Heart left ventricle (tissue), 16 donors: ENCODE data around the gene TSKU. TPM values are rescaled to one million over a fixed set of nuclear protein-coding genes. Genes with fewer than 3 reads are reported as not detected.

Source experiments
- ATAC-seq, 4 donors: fragments of 200-7000 bp; cut with Tn5 transposase; one replicate each; pipeline ENCODE4 v1.9.1; 2020 to 2022; ENCODE audit warnings: moderate library complexity in 4 of 4, mild to moderate bottlenecking in 3 of 4, moderate number of reproducible peaks in 1 of 4
- DNase-seq, 5 donors: peaks; one replicate each; pipeline ENCODE4 v3.0.0-alpha.2; 2020
- H3K27ac ChIP-seq, 12 donors: fragments of 200-600 bp; sonication (generic) in 4 of 12; one replicate each; pipeline versions ENCODE4 v1.5.0 to v1.8.0; 2016 to 2022; ENCODE audit warnings: mild to moderate bottlenecking in 2 of 12
- H3K27me3 ChIP-seq, 9 donors: fragments of 200-600 bp; sonication (generic) in 2 of 9; one replicate each; pipeline versions ENCODE4 v1.5.1 to v1.8.0; 2016 to 2022; ENCODE audit warnings: mild to moderate bottlenecking in 3 of 9
- H3K36me3 ChIP-seq, 9 donors: fragments of 200-600 bp; sonication (generic) in 2 of 9; one replicate each; pipeline versions ENCODE4 v1.5.0 to v1.8.0; 2018 to 2022; ENCODE audit warnings: mild to moderate bottlenecking in 2 of 9
- H3K4me1 ChIP-seq, 12 donors: fragments of 200-600 bp; sonication (generic) in 4 of 12; one replicate each; pipeline versions ENCODE4 v1.5.0 to v1.8.0; 2016 to 2022; ENCODE audit warnings: mild to moderate bottlenecking in 3 of 12
- H3K4me3 ChIP-seq, 12 donors: fragments of 200-600 bp; sonication (generic) in 4 of 12; one replicate each; pipeline versions ENCODE4 v1.5.0 to v1.8.0; 2017 to 2022; ENCODE audit warnings: mild to moderate bottlenecking in 9 of 12, moderate library complexity in 4 of 12
- H3K9me3 ChIP-seq, 12 donors: fragments of 200-600 bp; sonication (generic) in 4 of 12; one replicate each; pipeline versions ENCODE4 v1.5.0 to v1.8.0; 2016 to 2022; ENCODE audit warnings: mild to moderate bottlenecking in 1 of 12
- POLR2A ChIP-seq, 2 donors: fragments of 450-650 bp; IDR thresholded peaks; one replicate each; pipeline ENCODE4 v1.6.1; 2017; ENCODE audit warnings: antibody characterized with exemption in 2 of 2, mild to moderate bottlenecking in 2 of 2, moderate library complexity in 2 of 2
- whole genome bisulfite sequencing, 4 donors: extraction: QIAGEN DNeasy Blood & Tissue Kit in 2 of 4; methylation state at CpG; one replicate each; pipeline versions ENCODE4 v1.1.5 to v1.1.7; 2013 to 2018; 5-methylcytosine and 5-hydroxymethylcytosine counted together
- intact Hi-C, 10 donors: fragments of 100-400 bp; cut with DNase I; formaldehyde crosslinking; loops; one replicate each; pipeline versions ENCODE4 v1.11.1 to v1.14.2; 2022
- polyA plus RNA-seq, 2 donors: library from polyadenylated mRNA; stranded (reverse); fragments of 200-250 nt; gene quantifications; one replicate each; pipeline ENCODE4 v1.2.3, GENCODE V29; 2013
- total RNA-seq, 9 donors: library from RNA; depleted of rRNA in 2 of 9; stranded (reverse); fragments of >200 nt in 2 of 9; fragmentation: NEBNext Ultra II Directional in 3 of 9; extraction: Animal tissue kit (Norgen Biotek cat#: 25700) in 3 of 9; gene quantifications; one replicate each; pipeline versions ENCODE4 v1.1.0 to v1.2.4, GENCODE V29; 2016 to 2023
- TF ChIP-seq, protein P1 (sequence below), 12 donors: fragments of 200-600 bp; sonication (generic) in 4 of 12; IDR thresholded peaks; one replicate each; pipeline versions ENCODE4 v1.5.0 to v1.8.0; 2018 to 2022; ENCODE audit warnings: antibody characterized with exemption in 12 of 12, mild to moderate bottlenecking in 5 of 12
- donor health status: ischemic (EF 13 %, LVEDD 7.1; RV severe dilation, severe dysfunction).
- donor health status: healthy with polysubstance abuse.
- donor health status: DM: no; HTN: yes; CAD: no.
- donor health status: DM: no; HTN: no; CAD: no.
- donor health status: ischemic (EF 25% LVEDD 6.9; RV normal size, moderate dysfunction).
- donor health status: ischemic (EF 25% LVEDD 5.7; RV mildly dilated, moderate dysfunction).
- donor health status: healthy.
- donor health status: DM: yes; HTN: yes; CAD: no.
- donor health status: ischemic (EF 35%, LVEDD 5.7; RV mildly dilated, moderate dysfunction).
- donor health status: nonischemic (EF 11% LVEDD 7.7; RV severe dilation, severe dysfunction).
- donor health status: DM: yes; HTN: yes; CAD: no.
- donor health status: PGD.
- donor health status: ischemic (EF 29% LVEDD 5.4; RV normal size, mild dysfunction).
- donor health status: nonischemic (EF 23%, LVEDD 6.1; RV moderate dilation, normal function).

Gene TSKU
- total and polyA plus RNA-seq, 11 donors = 4.5 to 39.8 (median 11.2) TPM

DNA sequence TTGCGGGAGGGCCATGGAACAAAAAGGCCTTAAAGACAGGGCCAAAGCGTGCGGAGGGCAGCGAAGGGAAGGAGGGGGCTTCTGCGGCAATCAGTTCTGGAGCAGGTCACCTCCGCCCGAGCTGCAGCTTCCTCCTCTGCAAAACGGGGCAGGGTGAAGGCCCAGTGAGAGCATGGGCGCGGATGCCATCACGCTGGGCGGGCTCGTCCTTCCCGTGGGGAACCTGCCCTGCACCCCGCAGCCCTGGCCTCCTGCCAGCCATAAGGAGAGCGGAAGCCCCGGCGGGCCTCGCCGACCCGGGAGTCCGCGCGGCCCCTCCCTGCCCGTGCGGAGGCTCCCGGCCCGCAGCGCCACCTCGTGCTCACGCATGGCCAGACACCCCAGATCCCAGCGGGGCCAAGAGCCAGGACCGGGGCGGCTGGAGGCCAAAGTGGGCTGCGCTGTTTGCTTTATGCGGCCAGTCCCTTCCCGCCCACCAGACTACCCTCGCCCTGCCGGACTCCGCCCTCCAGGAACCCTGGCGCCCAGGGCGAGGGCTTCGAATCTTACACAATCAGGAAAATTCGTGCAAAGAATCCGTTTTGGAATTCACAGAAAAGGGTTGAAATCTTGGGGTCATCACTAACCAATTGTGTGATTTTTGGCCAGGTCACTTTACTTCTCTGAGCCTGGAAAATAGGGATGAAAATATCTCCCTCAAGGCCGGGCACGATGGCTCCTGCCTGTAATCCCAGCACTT lies 16.1 kb downstream of the TSKU start:
- WGBS, 4 donors = 5 to 15% (median 9%) methylated on average over 24 to 47 of the region's 47 CpGs
- intact Hi-C loops = loop anchor here (1.0 to 10.0 kb wide), 4 partner anchors 36 to 286 kb away; no protein-coding TSS in a partner anchor
- TF ChIP-seq POLR2A (IDR thresholded peaks at IDR 0.05) = peak in 1 of 2 donors; percentile 37
- TF ChIP-seq, protein P1, sequence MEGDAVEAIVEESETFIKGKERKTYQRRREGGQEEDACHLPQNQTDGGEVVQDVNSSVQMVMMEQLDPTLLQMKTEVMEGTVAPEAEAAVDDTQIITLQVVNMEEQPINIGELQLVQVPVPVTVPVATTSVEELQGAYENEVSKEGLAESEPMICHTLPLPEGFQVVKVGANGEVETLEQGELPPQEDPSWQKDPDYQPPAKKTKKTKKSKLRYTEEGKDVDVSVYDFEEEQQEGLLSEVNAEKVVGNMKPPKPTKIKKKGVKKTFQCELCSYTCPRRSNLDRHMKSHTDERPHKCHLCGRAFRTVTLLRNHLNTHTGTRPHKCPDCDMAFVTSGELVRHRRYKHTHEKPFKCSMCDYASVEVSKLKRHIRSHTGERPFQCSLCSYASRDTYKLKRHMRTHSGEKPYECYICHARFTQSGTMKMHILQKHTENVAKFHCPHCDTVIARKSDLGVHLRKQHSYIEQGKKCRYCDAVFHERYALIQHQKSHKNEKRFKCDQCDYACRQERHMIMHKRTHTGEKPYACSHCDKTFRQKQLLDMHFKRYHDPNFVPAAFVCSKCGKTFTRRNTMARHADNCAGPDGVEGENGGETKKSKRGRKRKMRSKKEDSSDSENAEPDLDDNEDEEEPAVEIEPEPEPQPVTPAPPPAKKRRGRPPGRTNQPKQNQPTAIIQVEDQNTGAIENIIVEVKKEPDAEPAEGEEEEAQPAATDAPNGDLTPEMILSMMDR (IDR thresholded peaks at IDR 0.05) = peak in 11 of 12 donors; percentile 85 to 99 (median 95)
- peak; percentile 62 to 93 (median 91) for ATAC-seq
- no peaks in the 10 kb centered on the region for H3K9me3 ChIP-seq
- peak; percentile 88 to 93 (median 88) for DNase-seq
- H3K4me3 ChIP-seq = peak overlapping the region in 10 of 12 donors; percentile 16 to 47 (median 42)
- H3K27me3 ChIP-seq = no peaks in the 10 kb centered on the region
- H3K4me1 ChIP-seq = peaks cover 0 to 27% (median 9%) of the 10 kb centered on the region in 12 donors
- peaks cover 0 to 17% (median 6%) of the 10 kb centered on the region in 9 donors for H3K36me3 ChIP-seq
- H3K27ac ChIP-seq = peak overlapping the region in 6 of 12 donors; percentile 0 to 63 (median 26)

DNA sequence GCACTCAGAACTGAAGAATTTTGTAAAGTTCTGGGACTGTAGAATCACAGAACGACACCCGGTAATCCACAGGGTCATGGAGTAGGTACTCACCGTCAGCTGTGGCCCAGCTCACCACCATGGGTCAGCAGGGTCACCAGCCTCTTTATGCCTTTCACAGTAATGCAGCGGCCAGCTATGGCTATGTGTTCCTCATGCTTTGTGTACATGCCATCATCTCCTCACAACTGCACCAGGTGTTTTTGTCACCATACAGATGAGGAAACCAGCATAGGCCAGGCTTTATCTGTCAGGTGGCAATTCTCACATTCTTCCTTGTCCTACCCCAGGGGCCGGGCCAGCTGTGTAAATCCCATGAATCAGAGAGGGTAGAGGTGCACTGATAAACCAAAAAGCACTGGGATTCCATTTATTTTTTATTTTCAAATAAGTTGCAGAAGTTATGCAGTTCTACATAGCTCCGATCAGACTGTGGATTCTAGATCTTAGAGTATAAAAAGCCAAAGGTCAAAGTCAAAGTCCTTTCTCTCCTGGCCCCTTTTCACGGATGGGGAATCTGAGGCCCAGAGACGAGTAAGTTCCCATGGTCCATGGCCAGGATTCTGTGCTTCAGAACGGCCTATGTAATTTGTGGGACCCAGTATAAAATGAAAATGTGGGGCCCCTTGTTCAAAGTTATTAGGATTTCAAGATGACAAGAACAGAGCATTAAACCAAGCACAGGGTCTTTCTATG lies 17.5 kb downstream of the TSKU start:
- DNase-seq (peak in 1 of 5 donors; percentile 2), ATAC-seq (no peak)
- intact Hi-C loops = loop anchor here in 3 of 10 donors (10.0 kb wide), 3 partner anchors 54 to 234 kb away; partner anchors contain the start of genes B3GNT6 (in 2 of the 3) and ACER3 (in 1 of the 3)
- Histone ChIP-seq H3K27me3 (no peaks in the 10 kb centered on the region), H3K4me1 (peaks cover 0 to 27% (median 9%) of the 10 kb centered on the region in 12 donors), H3K36me3 (peaks cover 0 to 17% (median 6%) of the 10 kb centered on the region in 9 donors), H3K27ac (no peak overlapping the region), H3K9me3 (no peaks in the 10 kb centered on the region), H3K4me3 (no peak overlapping the region)
- 93 to 94% (median 93%) methylated on average over 9 of the region's 9 CpGs for WGBS, 4 donors
- TF ChIP-seq, protein P1 (IDR thresholded peaks at IDR 0.05) = no peak
- TF ChIP-seq POLR2A (IDR thresholded peaks at IDR 0.05) = no peak

DNA sequence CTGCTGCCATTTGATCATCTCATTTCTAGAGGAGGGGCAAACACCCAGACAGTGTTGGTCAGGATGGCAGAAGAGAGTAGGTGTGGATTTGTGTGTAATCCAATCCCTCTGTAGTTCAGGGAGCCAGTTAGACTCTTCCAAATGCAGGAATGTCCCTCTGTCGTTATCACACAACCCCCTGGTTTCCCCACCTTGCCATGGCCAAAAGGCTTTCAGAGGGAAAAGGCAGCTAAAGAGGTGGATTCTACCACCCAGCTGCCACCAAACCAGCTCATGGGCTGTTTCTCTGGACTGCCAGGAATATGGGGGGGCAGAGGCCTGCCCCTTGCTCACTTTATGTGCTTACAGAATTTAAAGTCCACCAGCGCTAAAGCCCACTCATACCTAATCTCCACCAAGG lies 18.1 kb downstream of the TSKU start:
- H3K4me3 ChIP-seq = no peak overlapping the region

More for the DNA sequence above, 18.1 kb downstream of the TSKU start:
- WGBS, 4 donors = 79 to 92% (median 90%) methylated on average over 2 of the region's 2 CpGs
- TF ChIP-seq POLR2A (IDR thresholded peaks at IDR 0.05) = no peak
- TF ChIP-seq, protein P1 (IDR thresholded peaks at IDR 0.05) = no peak
- Histone ChIP-seq H3K4me1 (peaks cover 0 to 27% (median 9%) of the 10 kb centered on the region in 12 donors), H3K27ac (no peak overlapping the region), H3K36me3 (peaks cover 0 to 12% (median 6%) of the 10 kb centered on the region in 9 donors), H3K9me3 (no peaks in the 10 kb centered on the region), H3K27me3 (no peaks in the 10 kb centered on the region)
- peak in 1 of 5 donors; percentile 0 for DNase-seq
- intact Hi-C loops = loop anchor here in 3 of 10 donors (10.0 kb wide), 3 partner anchors 54 to 234 kb away; partner anchors contain the start of genes B3GNT6 (in 2 of the 3) and ACER3 (in 1 of the 3)
- no peak for ATAC-seq
